SK-N-SH treated with all-trans-retinoic acid at 6 μM for 48 hours (cell line): ENCODE measurements around the gene LAPTM5.

Experiments used
- ARNTL ChIP-seq: fragments of 450-650 bp; formaldehyde crosslinking; IDR thresholded peaks from 2 replicates; pipeline ENCODE4 v1.5.0; 2020; ENCODE audit warnings: low read depth, mild to moderate bottlenecking, moderate library complexity, borderline replicate concordance
- CREB5 ChIP-seq: fragments of 250-450 bp; sonication (Bioruptor Pico); IDR thresholded peaks from 2 replicates; pipeline ENCODE4 v1.5.1; 2020; ENCODE audit warnings: low read depth, mild to moderate bottlenecking, moderate library complexity
- PATZ1 ChIP-seq: fragments of 250-450 bp; sonication (Bioruptor Pico); IDR thresholded peaks from 2 replicates; pipeline ENCODE4 v1.8.0; 2020; ENCODE audit warnings: mild to moderate bottlenecking, moderate library complexity, borderline replicate concordance
- RARB ChIP-seq: fragments of 250-450 bp; sonication (Bioruptor Pico); IDR thresholded peaks from 2 replicates; pipeline ENCODE4 v1.8.0; 2021; ENCODE audit warnings: mild to moderate bottlenecking, moderate library complexity
- TSHZ2 ChIP-seq: fragments of 250-450 bp; sonication (Bioruptor Pico); IDR thresholded peaks from 2 replicates; pipeline ENCODE4 v1.5.0; 2020; ENCODE audit warnings: mild to moderate bottlenecking, moderate library complexity
- ZFP3 ChIP-seq: fragments of 250-450 bp; sonication (Bioruptor Pico); IDR thresholded peaks from 2 replicates; pipeline ENCODE4 v1.5.0; 2020; ENCODE audit warnings: mild to moderate bottlenecking, moderate library complexity

GRCh38 chr1:30737357-30738039 is 20.1 kb downstream of the LAPTM5 start:
- TF ChIP-seq ARNTL (CRISPR knock-in tag) (no peak), RARB (CRISPR knock-in tag) (no peak), ZFP3 (CRISPR knock-in tag) (no peak), PATZ1 (no peak), TSHZ2 (CRISPR knock-in tag) (no peak), CREB5 (CRISPR knock-in tag) (no peak)
